OCI-LY1 (cell line): ENCODE data around the gene TMEM204.

Source experiments
- CTCF ChIP-seq: fragments of 200-600 bp; sonication (generic), shearing (Covaris generic); IDR thresholded peaks from 2 replicates; pipeline ENCODE4 v1.5.1; 2017; ENCODE audit warnings: mild to moderate bottlenecking, antibody characterized with exemption, low read length, moderate library complexity, mixed read lengths
- EZH2 ChIP-seq: fragments of 200-600 bp; sonication (generic), shearing (Covaris generic); IDR thresholded peaks from 2 replicates; pipeline ENCODE4 v1.8.0; 2017; ENCODE audit warnings: borderline replicate concordance, mixed run types, mild to moderate bottlenecking, antibody characterized with exemption, low read length, moderate library complexity, mixed read lengths

GRCh38 chr16:1554826-1555445, 21.5 kb downstream of the TMEM204 start:
- TF ChIP-seq CTCF (no peak), EZH2 (no peak)
